ENCODE measurements around the gene STRN. TPM values are rescaled to one million over a fixed set of nuclear protein-coding genes. Genes with fewer than 3 reads are reported as not detected.

STRN gene
- total RNA-seq, 1 donor from 2014 or later = 25.7 TPM

- Mint-ChIP-seq H3K36me3 (no peaks in the 10 kb centered on the region), H3K9me3 (peaks cover 2% of the 10 kb centered on the region)
- no peak for DNase-seq (ENCODE audit: low spot score in 2 of 2, unreplicated experiment in 2 of 2)
Measured at GRCh38 chr2:36812196-36812595, 154.1 kb downstream of the STRN start.

GRCh38 chr2:36811071-36811470, 155.3 kb downstream of the STRN start:
- H3K27me3 Mint-ChIP-seq (ENCODE audit: low read depth) = no peaks in the 10 kb centered on the region
- peaks cover 6% of the 10 kb centered on the region for H3K9me3 Mint-ChIP-seq
- H3K36me3 Mint-ChIP-seq = no peaks in the 10 kb centered on the region
- H3K4me3 Mint-ChIP-seq = no peak overlapping the region
- no peak for DNase-seq (ENCODE audit: low spot score in 2 of 2, unreplicated experiment in 2 of 2)
- H3K27ac Mint-ChIP-seq = no peak overlapping the region
- TF ChIP-seq CTCF (IDR thresholded peaks at IDR 0.05; ENCODE audit: unreplicated experiment) = no peak
- no peaks in the 10 kb centered on the region for H3K4me1 Mint-ChIP-seq

More at GRCh38 chr2:36812196-36812595, 154.1 kb downstream of the STRN start:
- TF ChIP-seq CTCF (IDR thresholded peaks at IDR 0.05; ENCODE audit: unreplicated experiment) = no peak
- Mint-ChIP-seq H3K27ac (no peak overlapping the region), H3K4me1 (no peaks in the 10 kb centered on the region), H3K27me3 (ENCODE audit: low read depth) (no peaks in the 10 kb centered on the region), H3K4me3 (no peak overlapping the region)

- Mint-ChIP-seq H3K27me3 (ENCODE audit: low read depth) (no peaks in the 10 kb centered on the region), H3K36me3 (no peaks in the 10 kb centered on the region), H3K9me3 (peaks cover 6% of the 10 kb centered on the region), H3K4me1 (no peaks in the 10 kb centered on the region), H3K27ac (no peak overlapping the region), H3K4me3 (no peak overlapping the region)
- DNase-seq (ENCODE audit: low spot score in 2 of 2, unreplicated experiment in 2 of 2) = no peak
- no peak for TF ChIP-seq CTCF (IDR thresholded peaks at IDR 0.05; ENCODE audit: unreplicated experiment)
Measured at GRCh38 chr2:36809069-36809445, 157.3 kb downstream of the STRN start.

- Mint-ChIP-seq H3K9me3 (peaks cover 6% of the 10 kb centered on the region), H3K4me3 (no peak overlapping the region), H3K36me3 (no peaks in the 10 kb centered on the region), H3K27me3 (ENCODE audit: low read depth) (no peaks in the 10 kb centered on the region), H3K4me1 (no peaks in the 10 kb centered on the region), H3K27ac (no peak overlapping the region)
- no peak for TF ChIP-seq CTCF (IDR thresholded peaks at IDR 0.05; ENCODE audit: unreplicated experiment)
- DNase-seq (ENCODE audit: low spot score in 2 of 2, unreplicated experiment in 2 of 2) = no peak
Measured at GRCh38 chr2:36808386-36809068, 157.8 kb downstream of the STRN start.

- no peak overlapping the region for H3K4me3 Mint-ChIP-seq
- no peaks in the 10 kb centered on the region for H3K4me1 Mint-ChIP-seq
- DNase-seq (ENCODE audit: low spot score in 2 of 2, unreplicated experiment in 2 of 2) = no peak
- H3K27me3 Mint-ChIP-seq (ENCODE audit: low read depth) = no peaks in the 10 kb centered on the region
- no peak overlapping the region for H3K27ac Mint-ChIP-seq
- TF ChIP-seq CTCF (IDR thresholded peaks at IDR 0.05; ENCODE audit: unreplicated experiment) = no peak
- no peaks in the 10 kb centered on the region for H3K36me3 Mint-ChIP-seq
- H3K9me3 Mint-ChIP-seq = peaks cover 6% of the 10 kb centered on the region
Measured at GRCh38 chr2:36807223-36807886, 159.0 kb downstream of the STRN start.
